MM.1S (cell line): ENCODE data around the gene ZFR.
"Not testable (repeated sequence)": the region's sequence is repeated elsewhere in the genome, so short reads cannot be mapped to it uniquely, and the experiment has no call there.

Source experiments
- DNase-seq: peaks from one replicate; pipeline ENCODE4 v3.0.0-alpha.2; 2015
- H2AFZ ChIP-seq: fragments of 300-600 bp; sonication (generic); 2 replicates; pipeline ENCODE4 v1.6.0; 2016; ENCODE audit warnings: antibody characterized with exemption, low read length
- H3F3A ChIP-seq: fragments of 300-600 bp; sonication (generic); 2 replicates; pipeline ENCODE4 v1.6.1; 2016; ENCODE audit warnings: mild to moderate bottlenecking, antibody characterized with exemption, low read length, moderate library complexity, mixed read lengths; ENCODE audit not compliant: insufficient read depth
- H3K27ac ChIP-seq: fragments of 300-600 bp; sonication (generic); 2 replicates; pipeline ENCODE4 v1.5.1; 2016; ENCODE audit warnings: mild to moderate bottlenecking, low read length
- H3K27me3 ChIP-seq: fragments of 300-600 bp; sonication (generic); replicated peaks from 2 replicates; pipeline ENCODE4 v1.6.0; 2016; ENCODE audit warnings: low read length; ENCODE audit not compliant: insufficient read depth
- H3K36me3 ChIP-seq: fragments of 300-600 bp; sonication (generic); replicated peaks from 2 replicates; pipeline ENCODE4 v1.6.1; 2016; ENCODE audit warnings: mild to moderate bottlenecking, low read length, mixed read lengths; ENCODE audit not compliant: insufficient read depth
- H3K4me1 ChIP-seq: fragments of 300-600 bp; sonication (generic); 2 replicates; pipeline ENCODE4 v1.6.1; 2016; ENCODE audit warnings: low read length, mixed read lengths
- H3K4me2 ChIP-seq: fragments of 300-600 bp; sonication (generic); 2 replicates; pipeline ENCODE4 v1.6.0; 2016; ENCODE audit warnings: low read depth, low read length
- H3K4me3 ChIP-seq: fragments of 300-600 bp; sonication (generic); 2 replicates; pipeline ENCODE4 v1.5.1; 2016; ENCODE audit warnings: low read length, mixed read lengths
- H3K79me2 ChIP-seq: fragments of 300-600 bp; sonication (generic); 2 replicates; pipeline ENCODE4 v1.6.1; 2016; ENCODE audit warnings: mixed run types, low read length, mixed read lengths
- H3K9ac ChIP-seq: fragments of 300-600 bp; sonication (generic); 2 replicates; pipeline ENCODE4 v1.6.1; 2016; ENCODE audit warnings: low read length, mixed read lengths
- H3K9me2 ChIP-seq: fragments of 300-600 bp; sonication (generic); replicated peaks from 2 replicates; pipeline ENCODE4 v1.6.1; 2016; ENCODE audit warnings: mild to moderate bottlenecking, low read length, mixed read lengths; ENCODE audit not compliant: insufficient read depth
- H3K9me3 ChIP-seq: fragments of 300-600 bp; sonication (generic); replicated peaks from 2 replicates; pipeline ENCODE4 v1.6.1; 2016; ENCODE audit warnings: mild to moderate bottlenecking, low read length, mixed read lengths; ENCODE audit not compliant: insufficient read depth
- H4K20me1 ChIP-seq: fragments of 300-600 bp; sonication (generic); 2 replicates; pipeline ENCODE4 v1.6.1; 2016; ENCODE audit warnings: mild to moderate bottlenecking, low read length, moderate library complexity, mixed read lengths; ENCODE audit not compliant: insufficient read depth
- CTCF ChIP-seq: fragments of 300-600 bp; sonication (generic); IDR thresholded peaks from 2 replicates; pipeline ENCODE4 v1.5.1; 2016; ENCODE audit warnings: antibody characterized with exemption, low read length, mixed read lengths
- EZH2 ChIP-seq: fragments of 300-600 bp; sonication (generic); optimal IDR thresholded peaks from 2 replicates; pipeline ENCODE3; 2017; ENCODE audit warnings: low read depth, mild to moderate bottlenecking, antibody characterized with exemption, low read length, mixed read lengths
- EZH2phosphoT487 ChIP-seq: fragments of 300-600 bp; sonication (generic); IDR thresholded peaks from 2 replicates; pipeline ENCODE4 v1.6.1; 2018; ENCODE audit warnings: antibody characterized with exemption, low read length

The ZFR gene

GRCh38 chr5:32435383-32435782, 9.2 kb downstream of the ZFR start:
- H4K20me1 ChIP-seq: peaks cover 4% of the 10 kb centered on the region; the same call in 1 of the 2 replicates
- H3K36me3 ChIP-seq: no peaks in the 10 kb centered on the region; the same call in 1 of the 2 replicates
- 0 out of 2 replicates have a peak, but pooled peaks cover 3% of the 10 kb centered on the region for H3F3A ChIP-seq

GRCh38 chr5:32434221-32434620, 10.3 kb downstream of the ZFR start:
- Histone ChIP-seq H3K79me2 (peaks cover 99% of the 10 kb centered on the region), H2AFZ (no peak overlapping the region), H3K9ac (no peak overlapping the region), H3K9me2 (no peaks in the 10 kb centered on the region), H3K4me3 (no peak overlapping the region), H3F3A (0 out of 2 replicates have a peak, but pooled peaks cover 3% of the 10 kb centered on the region), H3K27me3 (no peaks in the 10 kb centered on the region), H3K9me3 (no peaks in the 10 kb centered on the region), H3K4me2 (no peak overlapping the region), H4K20me1 (peaks cover 4% of the 10 kb centered on the region; the same call in 1 of the 2 replicates), H3K4me1 (no peaks in the 10 kb centered on the region), H3K27ac (no peak overlapping the region), H3K36me3 (peaks cover 4% of the 10 kb centered on the region; the same call in 1 of the 2 replicates)
- TF ChIP-seq EZH2 (no peak), CTCF (no peak), EZH2phosphoT487 (no peak)
- no peak for DNase-seq

More at GRCh38 chr5:32435383-32435782, 9.2 kb downstream of the ZFR start:
- H3K27me3 ChIP-seq: no peaks in the 10 kb centered on the region
- no peak overlapping the region for H3K9ac ChIP-seq
- no peak for TF ChIP-seq EZH2
- no peak for TF ChIP-seq CTCF
- no peak for TF ChIP-seq EZH2phosphoT487
- no peaks in the 10 kb centered on the region for H3K9me2 ChIP-seq
- H3K79me2 ChIP-seq: peaks cover 99% of the 10 kb centered on the region
- H3K4me3 ChIP-seq: no peak overlapping the region
- H3K4me2 ChIP-seq: no peak overlapping the region
- H2AFZ ChIP-seq: no peak overlapping the region
- DNase-seq: no peak
- H3K27ac ChIP-seq: no peak overlapping the region
- no peaks in the 10 kb centered on the region for H3K4me1 ChIP-seq
- no peaks in the 10 kb centered on the region for H3K9me3 ChIP-seq

GRCh38 chr5:32432633-32433032, 11.9 kb downstream of the ZFR start:
- TF ChIP-seq EZH2phosphoT487 (no peak), CTCF (no peak), EZH2 (no peak)
- Histone ChIP-seq H3K9me2 (no peaks in the 10 kb centered on the region), H3K27me3 (no peaks in the 10 kb centered on the region), H3K4me1 (no peaks in the 10 kb centered on the region), H3K27ac (no peak overlapping the region), H4K20me1 (no peaks in the 10 kb centered on the region; the same call in 1 of the 2 replicates), H3K4me2 (no peak overlapping the region), H3K4me3 (no peak overlapping the region), H3F3A (0 out of 2 replicates have a peak, but pooled peaks cover 3% of the 10 kb centered on the region), H3K79me2 (peaks cover 97% of the 10 kb centered on the region), H3K9ac (no peak overlapping the region), H3K36me3 (peaks cover 9% of the 10 kb centered on the region; the same call in 1 of the 2 replicates), H2AFZ (no peak overlapping the region), H3K9me3 (no peaks in the 10 kb centered on the region)
- DNase-seq: no peak

GRCh38 chr5:32430825-32431224, 13.7 kb downstream of the ZFR start:
- peaks cover 97% of the 10 kb centered on the region for H3K79me2 ChIP-seq
- H3K4me2 ChIP-seq, DNase-seq, H3K27me3 ChIP-seq, H2AFZ ChIP-seq, H4K20me1 ChIP-seq, H3K9me2 ChIP-seq, H3K9ac ChIP-seq, H3K4me1 ChIP-seq, H3K4me3 ChIP-seq, H3K9me3 ChIP-seq, H3F3A ChIP-seq, H3K27ac ChIP-seq, H3K36me3 ChIP-seq: not testable (repeated sequence)
